Mucosa of stomach (tissue), 1 donor: ENCODE measurements around the gene RBPJL.

Source experiments
- H3K27me3 ChIP-seq: one replicate; pipeline ENCODE4 v1.7.0; 2013; ENCODE audit warnings: mild to moderate bottlenecking, low read length; ENCODE audit not compliant: control insufficient read depth, insufficient read depth
- H3K36me3 ChIP-seq: one replicate; pipeline ENCODE4 v1.7.0; 2013; ENCODE audit warnings: low read length; ENCODE audit not compliant: control insufficient read depth, insufficient read depth
- H3K4me1 ChIP-seq: one replicate; pipeline ENCODE4 v1.7.0; 2013; ENCODE audit warnings: mild to moderate bottlenecking, low read length; ENCODE audit not compliant: control insufficient read depth, insufficient read depth
- H3K4me3 ChIP-seq: one replicate; pipeline ENCODE4 v1.7.0; 2013; ENCODE audit warnings: low read length
- H3K9ac ChIP-seq: one replicate; pipeline ENCODE4 v1.7.0; 2013; ENCODE audit warnings: mild to moderate bottlenecking, low read length, moderate library complexity
- H3K9me3 ChIP-seq: one replicate; pipeline ENCODE4 v1.7.0; 2013; ENCODE audit warnings: mild to moderate bottlenecking, low read length, moderate library complexity; ENCODE audit not compliant: control insufficient read depth
- donor health status: Pancreatic carcinoma.

RBPJL gene, protein sequence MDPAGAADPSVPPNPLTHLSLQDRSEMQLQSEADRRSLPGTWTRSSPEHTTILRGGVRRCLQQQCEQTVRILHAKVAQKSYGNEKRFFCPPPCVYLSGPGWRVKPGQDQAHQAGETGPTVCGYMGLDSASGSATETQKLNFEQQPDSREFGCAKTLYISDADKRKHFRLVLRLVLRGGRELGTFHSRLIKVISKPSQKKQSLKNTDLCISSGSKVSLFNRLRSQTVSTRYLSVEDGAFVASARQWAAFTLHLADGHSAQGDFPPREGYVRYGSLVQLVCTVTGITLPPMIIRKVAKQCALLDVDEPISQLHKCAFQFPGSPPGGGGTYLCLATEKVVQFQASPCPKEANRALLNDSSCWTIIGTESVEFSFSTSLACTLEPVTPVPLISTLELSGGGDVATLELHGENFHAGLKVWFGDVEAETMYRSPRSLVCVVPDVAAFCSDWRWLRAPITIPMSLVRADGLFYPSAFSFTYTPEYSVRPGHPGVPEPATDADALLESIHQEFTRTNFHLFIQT

DNA sequence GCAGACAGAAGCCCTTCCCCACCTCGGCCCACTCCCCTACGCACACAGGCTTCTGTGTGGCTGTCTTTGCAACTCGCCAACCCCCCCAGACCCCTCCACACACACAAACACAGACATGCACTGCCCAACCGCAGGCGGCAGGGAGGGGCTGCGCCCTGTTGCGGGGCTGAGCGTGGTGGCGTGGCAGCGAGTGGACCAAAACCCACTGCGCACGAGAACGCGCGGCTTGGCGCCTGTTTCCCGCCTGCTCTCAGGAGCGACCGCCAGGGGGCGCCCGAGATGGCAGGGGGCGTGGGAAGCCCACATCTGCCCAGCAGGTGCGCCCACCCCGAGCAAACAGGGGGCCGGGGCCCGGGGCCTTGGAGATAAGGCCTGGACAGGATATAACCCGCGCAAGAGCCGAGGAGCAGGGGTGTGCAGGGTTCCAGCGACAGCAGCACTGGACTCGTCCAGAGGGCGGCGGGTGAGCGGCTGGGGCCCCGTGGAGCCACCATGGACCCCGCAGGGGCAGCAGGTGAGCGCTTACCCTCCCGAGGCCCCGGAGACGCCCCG, at the start of gene RBPJL:
Gene RBPJL (plus strand): TSS at position 410 of the 552 bp plus-strand sequence. CDS start 83 bp downstream, at position 493.
- no peak within 1 kb of the TSS for H3K4me3 ChIP-seq
- H3K9ac ChIP-seq = no peak within 1 kb of the TSS
- peaks cover 16% of the 10 kb centered on the region for H3K4me1 ChIP-seq
- no peaks in the 10 kb centered on the region for H3K36me3 ChIP-seq
- no peaks in the 10 kb centered on the region for H3K9me3 ChIP-seq
- H3K27me3 ChIP-seq = peaks cover 48% of the 10 kb centered on the region

DNA sequence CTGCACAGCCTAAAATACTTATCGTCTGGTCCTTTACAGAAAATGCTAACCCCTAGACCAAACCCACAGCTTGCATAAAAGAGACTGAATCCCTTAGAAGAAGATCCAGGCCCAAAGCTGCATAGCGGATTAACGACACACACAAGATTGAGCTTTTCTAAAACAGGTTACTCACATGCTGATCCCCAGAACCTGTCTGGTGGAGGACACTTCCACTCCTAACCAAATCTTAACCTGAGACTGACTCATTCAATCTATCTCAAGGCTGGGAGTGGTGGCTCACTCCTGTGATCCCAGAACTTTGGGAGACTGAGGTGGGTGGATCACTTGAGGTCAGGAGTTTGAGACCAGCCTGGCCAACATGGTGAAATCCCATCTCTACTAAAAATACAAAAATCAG, 49.5 kb upstream of the RBPJL start:
- H3K4me3 ChIP-seq = no peak overlapping the region

GRCh38 chr20:45257711-45258110, 48.9 kb upstream of the RBPJL start:
- Histone ChIP-seq H3K4me1 (peaks cover 27% of the 10 kb centered on the region), H3K4me3 (no peak overlapping the region), H3K36me3 (no peaks in the 10 kb centered on the region), H3K27me3 (no peaks in the 10 kb centered on the region), H3K9ac (no peak overlapping the region), H3K9me3 (no peaks in the 10 kb centered on the region)

More for the DNA sequence above, 49.5 kb upstream of the RBPJL start:
- Histone ChIP-seq H3K36me3 (no peaks in the 10 kb centered on the region), H3K4me1 (peaks cover 32% of the 10 kb centered on the region), H3K27me3 (no peaks in the 10 kb centered on the region), H3K9me3 (no peaks in the 10 kb centered on the region), H3K9ac (no peak overlapping the region)

DNA sequence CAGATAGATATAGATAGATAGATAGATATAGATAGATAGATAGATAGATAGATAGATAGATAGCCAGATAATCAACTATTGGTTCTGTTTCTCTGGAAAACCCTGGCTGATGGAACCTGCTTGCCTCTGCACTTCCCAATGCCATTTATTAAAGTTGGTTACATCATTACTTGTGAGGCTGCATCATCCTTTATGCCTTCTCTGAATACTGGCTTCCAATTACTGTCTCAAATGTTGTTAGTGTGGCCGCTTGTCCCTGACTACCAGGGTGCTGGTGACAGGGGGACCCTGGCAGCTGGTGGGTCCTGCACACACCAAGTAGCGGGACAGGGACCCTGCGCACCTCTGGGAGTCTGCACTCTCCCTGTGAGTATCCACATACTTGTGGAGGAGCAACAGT, 48.4 kb upstream of the RBPJL start:
- no peaks in the 10 kb centered on the region for H3K9me3 ChIP-seq
- no peaks in the 10 kb centered on the region for H3K27me3 ChIP-seq
- H3K9ac ChIP-seq = no peak overlapping the region
- H3K4me3 ChIP-seq = no peak overlapping the region
- H3K36me3 ChIP-seq = no peaks in the 10 kb centered on the region
- H3K4me1 ChIP-seq = peaks cover 21% of the 10 kb centered on the region

- no peak overlapping the region for H3K9ac ChIP-seq
- no peaks in the 10 kb centered on the region for H3K27me3 ChIP-seq
These were observed 48.0 kb upstream of the RBPJL start for GRCh38 chr20:45258664-45259063.

DNA sequence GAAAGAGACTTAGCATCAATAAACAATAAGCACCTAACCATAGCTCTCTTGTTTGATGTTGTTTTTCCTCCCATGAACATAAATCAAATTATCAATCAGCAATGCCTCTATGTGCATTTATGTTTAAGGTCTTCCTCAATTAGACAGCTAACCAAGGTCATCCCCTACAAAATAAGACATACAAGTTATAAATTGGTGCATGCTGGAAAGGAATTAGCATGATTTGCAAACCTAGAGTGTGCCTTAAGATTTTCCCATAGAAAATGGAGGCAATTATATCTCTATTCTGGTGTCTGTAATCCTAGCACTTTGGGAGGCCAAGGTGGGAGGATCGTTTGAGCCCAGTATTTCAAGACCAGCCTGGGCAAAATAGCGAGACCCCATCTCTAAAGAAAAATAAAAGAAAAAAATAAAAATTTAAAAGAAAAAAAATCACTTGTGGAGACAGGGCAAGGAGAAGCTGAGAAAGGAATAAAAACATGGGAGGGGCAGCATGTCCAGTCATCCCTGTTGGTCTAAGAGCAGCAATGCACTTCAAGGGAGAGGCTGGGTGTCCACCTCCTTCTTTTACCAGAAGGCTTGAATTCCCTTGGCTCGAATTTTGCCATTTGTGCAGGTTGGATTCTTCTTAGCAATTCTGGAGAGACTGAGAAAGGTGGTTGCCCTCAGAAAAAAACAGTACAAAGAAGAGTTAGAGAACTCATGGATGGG, 42.9 kb upstream of the RBPJL start:
- H3K27me3 ChIP-seq = no peaks in the 10 kb centered on the region
- H3K9ac ChIP-seq = no peak overlapping the region
- no peak overlapping the region for H3K4me3 ChIP-seq
- H3K36me3 ChIP-seq = no peaks in the 10 kb centered on the region
- no peaks in the 10 kb centered on the region for H3K9me3 ChIP-seq
- no peaks in the 10 kb centered on the region for H3K4me1 ChIP-seq

More at GRCh38 chr20:45258664-45259063, 48.0 kb upstream of the RBPJL start:
- H3K9me3 ChIP-seq = no peaks in the 10 kb centered on the region
- H3K36me3 ChIP-seq = no peaks in the 10 kb centered on the region
- H3K4me3 ChIP-seq = no peak overlapping the region
- H3K4me1 ChIP-seq = peaks cover 17% of the 10 kb centered on the region

- Histone ChIP-seq H3K36me3 (no peaks in the 10 kb centered on the region), H3K27me3 (no peaks in the 10 kb centered on the region), H3K9me3 (no peaks in the 10 kb centered on the region), H3K4me1 (no peaks in the 10 kb centered on the region), H3K4me3 (no peak overlapping the region), H3K9ac (no peak overlapping the region)
These were observed 39.7 kb upstream of the RBPJL start for GRCh38 chr20:45266977-45267376.

DNA sequence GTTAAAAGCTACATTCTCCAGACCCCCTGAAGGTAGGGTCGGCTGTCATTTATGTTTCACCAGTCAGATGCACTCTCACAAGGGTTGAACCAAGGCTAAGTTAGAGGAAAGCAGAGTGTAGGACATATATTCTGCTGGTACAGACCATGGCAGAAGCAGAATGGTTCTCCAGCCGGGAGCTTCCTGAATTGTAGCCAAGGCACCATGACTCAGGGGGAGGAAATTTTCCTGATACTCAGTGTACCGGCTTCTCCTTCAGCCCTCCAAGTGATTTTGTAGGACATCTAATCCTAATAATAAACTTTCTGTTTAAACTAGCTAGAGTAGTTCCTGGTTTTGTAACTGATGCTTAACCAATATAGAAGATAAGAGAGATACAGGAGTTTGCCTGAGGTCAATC, 38.1 kb upstream of the RBPJL start:
- no peaks in the 10 kb centered on the region for H3K36me3 ChIP-seq
- no peak overlapping the region for H3K9ac ChIP-seq
- no peaks in the 10 kb centered on the region for H3K27me3 ChIP-seq
- H3K4me1 ChIP-seq = no peaks in the 10 kb centered on the region
- H3K9me3 ChIP-seq = no peaks in the 10 kb centered on the region
- no peak overlapping the region for H3K4me3 ChIP-seq

DNA sequence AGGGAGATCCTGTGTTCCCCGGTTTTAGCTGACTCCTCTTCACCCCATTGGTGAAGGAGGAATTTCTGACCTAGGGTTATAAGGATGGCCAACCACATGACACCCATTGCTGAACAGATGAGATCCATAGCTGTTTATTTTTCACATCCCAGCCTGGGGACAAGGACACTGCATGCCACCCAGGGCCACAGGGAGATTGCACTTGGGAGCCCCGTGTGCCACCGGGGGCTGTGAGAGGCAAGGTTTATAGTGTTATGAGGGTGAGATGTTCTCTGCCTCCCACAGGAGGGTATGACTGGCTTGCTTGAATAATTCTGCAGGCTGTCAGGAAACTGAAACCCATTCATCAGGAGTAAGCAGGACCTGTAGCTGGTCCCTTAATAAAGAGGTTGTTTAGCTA, 37.6 kb upstream of the RBPJL start:
- Histone ChIP-seq H3K4me3 (no peak overlapping the region), H3K9ac (no peak overlapping the region), H3K36me3 (no peaks in the 10 kb centered on the region), H3K27me3 (no peaks in the 10 kb centered on the region), H3K9me3 (no peaks in the 10 kb centered on the region), H3K4me1 (no peaks in the 10 kb centered on the region)

DNA sequence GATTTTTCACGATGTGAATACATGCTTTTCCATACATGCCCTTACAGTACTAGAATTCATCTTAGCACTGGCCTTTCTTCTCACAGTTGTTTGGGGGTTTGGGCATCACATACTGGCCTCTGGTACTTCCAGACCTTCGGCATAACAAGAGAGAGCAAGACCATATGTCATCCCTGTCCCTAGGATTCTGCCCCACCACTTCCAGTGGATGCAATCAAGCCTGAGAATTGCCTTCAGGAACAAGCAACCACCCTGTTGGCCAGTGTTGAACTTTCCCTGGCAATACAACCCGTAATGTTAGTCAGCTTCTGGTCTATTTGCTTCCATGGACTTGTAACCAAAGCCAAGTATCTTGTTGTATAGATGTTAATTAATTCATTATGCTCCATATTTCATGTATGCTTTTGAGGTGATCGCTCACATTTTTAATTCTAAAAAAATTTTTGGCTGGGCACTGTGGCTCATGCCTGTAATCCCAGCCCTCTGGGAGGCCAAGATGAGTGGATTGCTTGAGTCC, 36.8 kb upstream of the RBPJL start:
- Histone ChIP-seq H3K9ac (no peak overlapping the region), H3K4me1 (no peaks in the 10 kb centered on the region), H3K4me3 (no peak overlapping the region), H3K27me3 (no peaks in the 10 kb centered on the region), H3K9me3 (no peaks in the 10 kb centered on the region), H3K36me3 (no peaks in the 10 kb centered on the region)

- H3K4me3 ChIP-seq = no peak overlapping the region
- no peaks in the 10 kb centered on the region for H3K27me3 ChIP-seq
- no peaks in the 10 kb centered on the region for H3K9me3 ChIP-seq
- H3K36me3 ChIP-seq = no peaks in the 10 kb centered on the region
- H3K9ac ChIP-seq = no peak overlapping the region
- H3K4me1 ChIP-seq = no peaks in the 10 kb centered on the region
These were observed 31.3 kb upstream of the RBPJL start for GRCh38 chr20:45275338-45275737.

GRCh38 chr20:45279992-45280391, 26.6 kb upstream of the RBPJL start:
- Histone ChIP-seq H3K9ac (no peak overlapping the region), H3K36me3 (no peaks in the 10 kb centered on the region), H3K9me3 (no peaks in the 10 kb centered on the region), H3K4me3 (no peak overlapping the region), H3K27me3 (peaks cover 4% of the 10 kb centered on the region), H3K4me1 (peaks cover 8% of the 10 kb centered on the region)
